GM19438 (cell line): ENCODE measurements around the gene CENPB.

Experiments
- ATAC-seq: cut with Tn5 transposase; IDR thresholded peaks from one replicate; pipeline ENCODE4 v1.9.1; 2021; ENCODE audit warnings: low read depth; ENCODE audit not compliant: unreplicated experiment

Gene CENPB

DNA sequence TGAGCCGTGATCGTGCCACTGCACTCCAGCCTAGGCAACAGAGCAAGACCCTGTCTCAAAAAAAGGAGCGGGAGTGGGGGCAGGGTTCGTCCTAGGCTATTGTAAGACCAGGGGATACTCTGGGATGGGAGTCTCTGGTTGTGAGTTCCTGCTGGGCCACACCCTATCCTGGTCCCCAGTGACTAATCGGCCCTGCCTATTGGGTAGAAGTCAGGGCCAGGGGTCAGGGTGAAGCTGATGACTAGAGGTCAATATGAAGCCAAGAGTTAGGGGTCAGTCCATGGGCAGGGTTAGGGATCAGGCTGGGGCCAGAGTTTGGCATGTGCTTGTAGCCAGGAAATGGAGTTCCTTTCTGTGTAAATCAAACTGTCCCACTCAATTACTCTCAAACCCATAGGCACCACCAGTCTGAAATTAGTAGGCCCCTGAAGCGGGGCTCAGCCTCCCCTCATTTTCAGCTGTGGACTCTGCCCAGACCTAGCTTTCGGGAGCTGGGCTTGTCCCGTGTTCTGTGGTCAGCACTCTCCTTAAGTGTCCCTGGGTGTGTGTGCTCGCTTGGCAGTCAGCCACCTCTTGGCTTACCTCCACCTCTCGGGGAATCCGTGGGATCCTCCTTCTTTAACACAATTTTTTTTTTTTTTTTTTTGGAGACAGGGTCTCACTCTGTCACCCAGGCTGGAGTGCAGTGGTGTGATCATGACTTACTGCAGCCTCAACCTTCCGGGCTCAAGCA is 52.3 kb downstream of the CENPB start:
- no peak for ATAC-seq
